HG02759 (cell line): ENCODE data around the gene NBPF11.
"Not testable (repeated sequence)": the region's sequence is repeated elsewhere in the genome, so short reads cannot be mapped to it uniquely, and the experiment has no call there.

Source experiments
- ATAC-seq: cut with Tn5 transposase; IDR thresholded peaks from one replicate; pipeline ENCODE4 v1.9.1; 2021; ENCODE audit warnings: mild to moderate bottlenecking, moderate library complexity; ENCODE audit not compliant: unreplicated experiment

Gene NBPF11

DNA sequence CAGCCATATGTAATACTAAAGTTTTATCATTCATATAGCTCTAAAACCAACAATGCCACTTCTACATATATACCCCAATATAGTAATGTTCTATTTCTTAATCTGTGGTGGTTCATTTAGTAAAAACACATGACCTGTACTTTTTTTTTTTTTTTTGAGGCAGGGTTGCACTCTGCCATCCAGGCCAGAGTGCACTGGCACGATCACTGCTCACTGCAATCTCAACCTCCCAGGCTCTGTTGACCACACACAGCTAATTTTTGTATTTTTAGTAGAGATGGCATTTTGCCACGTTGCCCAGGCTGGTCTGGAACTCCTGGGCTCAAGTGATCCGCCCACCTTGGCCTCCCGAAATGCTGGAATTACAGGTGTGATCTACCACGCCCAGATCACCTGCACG, 2.1 kb downstream of the NBPF11 start:
- not testable (repeated sequence) for ATAC-seq

DNA sequence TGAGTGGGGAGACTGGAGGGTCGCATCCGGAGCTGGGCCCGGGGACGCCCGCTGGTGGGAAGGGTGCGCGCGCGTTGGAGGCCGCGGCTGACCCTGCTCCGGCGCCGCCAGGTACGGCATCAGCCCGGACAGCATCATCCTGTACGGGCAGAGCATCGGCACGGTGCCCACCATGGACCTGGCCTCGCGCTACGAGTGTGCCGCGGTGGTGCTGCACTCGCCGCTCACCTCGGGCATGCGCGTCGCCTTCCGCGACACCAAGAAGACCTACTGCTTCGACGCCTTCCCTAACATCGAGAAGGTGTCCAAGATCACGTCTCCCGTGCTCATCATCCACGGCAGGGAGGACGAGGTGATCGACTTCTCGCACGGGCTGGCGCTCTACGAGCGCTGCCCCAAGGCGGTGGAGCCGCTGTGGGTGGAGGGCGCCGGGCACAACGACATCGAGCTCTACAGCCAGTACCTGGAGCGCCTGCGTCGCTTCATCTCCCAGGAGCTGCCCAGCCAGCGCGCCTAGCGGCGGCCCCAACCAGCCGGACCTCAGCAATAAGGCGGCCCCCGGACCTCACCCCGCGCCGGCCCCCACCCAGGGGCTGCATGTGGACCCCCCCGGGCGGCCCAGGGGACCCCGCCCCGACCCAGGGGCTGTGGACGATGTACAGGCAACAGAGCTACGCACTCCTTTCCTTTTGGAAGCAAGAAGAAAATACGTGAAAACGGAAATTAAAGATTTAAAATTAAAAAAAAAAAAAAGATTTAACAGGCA, 2.8 kb downstream of the NBPF11 start:
- ATAC-seq, result not testable (repeated sequence)

DNA sequence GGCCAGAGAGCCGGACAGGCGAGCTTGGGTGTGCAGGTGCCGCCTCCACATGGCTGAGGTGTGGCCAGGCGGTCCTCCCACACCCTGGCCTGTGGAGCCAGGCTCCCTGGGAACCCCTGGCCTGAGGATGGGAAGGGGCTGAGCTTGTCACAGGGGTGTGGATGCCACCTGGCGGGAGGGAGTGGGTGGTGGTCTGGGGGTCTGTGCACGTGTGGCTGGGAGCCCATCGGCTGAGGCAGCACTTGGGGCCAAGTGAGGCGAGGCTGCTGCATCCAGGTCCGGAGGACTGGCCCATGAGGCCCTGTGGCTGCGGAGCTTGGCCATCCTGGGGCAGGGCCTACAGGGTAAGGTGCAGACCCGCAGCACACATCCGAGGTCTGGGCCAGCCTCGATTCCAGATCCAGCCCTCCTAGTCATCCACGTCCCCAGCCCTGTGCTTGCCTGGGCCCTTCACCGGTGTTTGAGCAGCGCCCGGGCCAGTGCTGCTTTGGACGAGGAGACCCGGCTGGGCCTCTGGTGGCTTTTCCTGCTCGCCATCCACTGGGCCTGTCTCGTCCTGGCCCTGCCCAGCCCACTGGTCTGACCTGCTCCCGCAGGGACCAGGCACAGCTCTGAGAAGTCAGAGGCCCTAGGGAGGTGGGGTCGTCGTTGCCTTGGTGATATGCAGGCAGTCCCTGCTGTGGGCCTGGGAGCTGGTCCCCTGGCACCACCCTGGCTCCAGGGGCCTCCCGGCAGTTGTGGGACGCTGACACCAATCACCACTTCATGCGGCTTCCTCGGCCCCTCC, 4.8 kb downstream of the NBPF11 start:
- ATAC-seq, result not testable (repeated sequence)

DNA sequence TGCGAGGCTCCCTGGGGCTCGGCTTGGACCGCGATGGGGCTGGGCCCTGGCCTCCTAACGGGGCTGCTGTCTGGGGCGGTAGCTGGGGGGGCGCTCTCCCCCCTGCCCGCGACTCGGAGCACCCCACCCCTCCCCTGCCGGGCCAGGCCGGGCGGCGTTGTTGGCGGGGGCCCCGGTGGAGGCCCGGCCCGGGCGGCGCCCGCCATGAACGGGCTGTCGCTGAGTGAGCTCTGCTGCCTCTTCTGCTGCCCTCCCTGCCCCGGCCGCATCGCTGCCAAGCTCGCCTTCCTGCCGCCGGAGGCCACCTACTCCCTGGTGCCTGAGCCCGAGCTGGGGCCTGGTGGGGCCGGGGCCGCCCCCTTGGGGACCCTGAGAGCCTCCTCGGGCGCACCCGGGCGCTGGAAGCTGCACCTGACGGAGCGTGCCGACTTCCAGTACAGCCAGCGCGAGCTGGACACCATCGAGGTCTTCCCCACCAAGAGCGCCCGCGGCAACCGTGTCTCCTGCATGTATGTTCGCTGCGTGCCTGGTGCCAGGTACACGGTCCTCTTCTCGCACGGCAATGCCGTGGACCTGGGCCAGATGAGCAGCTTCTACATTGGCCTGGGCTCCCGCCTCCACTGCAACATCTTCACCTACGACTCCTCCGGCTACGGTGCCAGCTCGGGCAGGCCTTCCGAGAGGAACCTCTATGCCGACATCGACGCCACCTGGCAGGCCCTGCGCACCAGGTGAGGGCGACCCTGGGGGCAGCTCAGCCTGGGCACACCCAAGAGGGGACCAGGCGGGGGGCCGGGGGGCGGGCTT, 5.7 kb downstream of the NBPF11 start:
- not testable (repeated sequence) for ATAC-seq

DNA sequence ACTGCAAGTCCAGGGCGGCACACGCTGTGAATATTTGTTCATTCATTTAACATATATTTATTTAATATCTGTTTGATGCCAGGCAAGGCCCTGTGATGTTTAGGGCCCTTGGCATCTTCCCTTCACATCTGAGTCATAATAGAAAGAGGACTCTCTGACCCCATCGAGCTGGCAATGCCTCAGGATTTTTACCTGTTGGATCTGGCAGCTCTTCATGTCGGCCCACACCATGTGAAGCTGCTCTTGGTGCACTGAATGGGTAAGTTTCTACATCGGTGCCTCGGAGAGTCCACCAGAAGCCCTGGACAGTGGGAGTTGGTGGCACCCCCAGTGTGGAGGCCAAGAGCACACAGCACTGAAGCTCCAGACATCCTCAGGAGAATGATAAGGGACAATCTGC, 8.9 kb downstream of the NBPF11 start:
- ATAC-seq, result not testable (repeated sequence)

DNA sequence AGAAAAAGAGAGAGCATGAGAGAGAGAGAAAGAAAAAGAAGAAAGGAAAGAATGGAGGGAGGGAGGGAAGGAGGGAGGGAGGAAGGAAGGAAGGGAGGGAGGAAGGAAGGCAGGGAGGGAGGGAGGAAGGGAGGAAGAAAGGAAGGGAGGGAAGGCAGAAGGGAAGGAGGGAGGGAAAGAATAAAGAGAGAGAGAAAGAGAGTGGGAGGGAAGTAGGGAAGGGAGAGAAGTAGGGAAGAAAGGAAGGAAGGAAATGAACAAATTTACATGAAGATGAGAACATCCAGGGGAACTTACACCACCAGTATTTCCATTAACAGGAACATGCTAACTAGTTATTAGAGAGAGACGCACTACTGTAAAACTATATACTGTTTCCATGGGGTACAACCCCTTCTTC, 10.1 kb downstream of the NBPF11 start:
- not testable (repeated sequence) for ATAC-seq

DNA sequence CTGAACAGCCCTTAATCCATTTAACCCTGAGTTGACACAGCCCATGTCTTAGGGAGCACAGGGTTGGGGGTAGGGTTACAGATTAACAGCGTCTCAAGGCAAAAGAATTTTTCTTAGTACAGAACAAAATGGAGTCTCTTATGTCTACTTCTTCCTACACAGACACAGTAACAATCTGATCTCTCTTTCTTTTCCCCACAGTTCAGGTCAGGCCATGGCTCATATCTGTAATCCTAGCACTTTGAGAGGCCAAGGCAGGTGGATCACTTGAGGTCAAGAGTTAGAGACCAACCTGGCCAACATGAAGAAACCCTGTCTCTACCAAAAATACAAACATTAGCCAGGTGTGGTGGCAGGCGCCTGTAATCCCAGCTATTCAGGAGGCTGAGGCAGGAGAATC, 13.5 kb downstream of the NBPF11 start:
- ATAC-seq, result not testable (repeated sequence)

DNA sequence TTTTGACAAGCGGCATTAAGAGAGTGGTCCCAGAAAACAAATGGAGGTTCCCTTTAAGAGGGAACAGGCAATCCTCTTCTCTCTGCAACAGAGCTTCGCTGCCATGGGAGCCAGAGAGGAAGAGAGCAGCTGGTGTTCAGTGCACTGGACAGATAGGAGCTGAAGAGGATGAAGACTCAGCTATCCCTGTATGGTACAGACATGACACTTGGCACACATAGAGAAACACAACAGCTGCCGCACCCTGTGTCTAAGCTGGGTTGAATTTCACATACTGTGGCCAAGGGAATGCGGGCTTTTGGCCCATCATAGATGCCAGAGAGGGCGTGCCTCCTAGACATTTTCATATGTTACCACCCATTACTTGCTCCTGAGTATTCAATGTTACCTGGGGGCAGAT, 29.7 kb downstream of the NBPF11 start:
- not testable (repeated sequence) for ATAC-seq

DNA sequence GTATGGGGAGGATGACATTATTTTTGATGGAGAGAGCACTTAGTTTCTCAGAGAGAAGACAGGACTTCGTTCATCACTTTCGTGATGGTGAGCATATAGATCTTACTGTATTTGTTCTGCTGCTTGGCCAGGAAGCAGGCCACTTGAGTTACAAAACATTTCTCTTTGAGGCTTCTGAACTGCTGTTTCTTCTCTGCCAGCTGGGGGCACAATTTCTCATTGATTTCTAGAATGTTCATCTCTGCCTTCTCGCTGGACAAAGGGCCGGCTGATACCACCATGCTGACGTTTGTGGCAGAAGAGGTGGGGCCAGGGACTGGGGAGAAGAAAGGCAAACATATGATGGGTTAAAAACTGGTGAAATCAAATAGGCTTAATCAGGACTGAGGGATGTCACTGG, 31.7 kb downstream of the NBPF11 start:
- ATAC-seq, result not testable (repeated sequence)

DNA sequence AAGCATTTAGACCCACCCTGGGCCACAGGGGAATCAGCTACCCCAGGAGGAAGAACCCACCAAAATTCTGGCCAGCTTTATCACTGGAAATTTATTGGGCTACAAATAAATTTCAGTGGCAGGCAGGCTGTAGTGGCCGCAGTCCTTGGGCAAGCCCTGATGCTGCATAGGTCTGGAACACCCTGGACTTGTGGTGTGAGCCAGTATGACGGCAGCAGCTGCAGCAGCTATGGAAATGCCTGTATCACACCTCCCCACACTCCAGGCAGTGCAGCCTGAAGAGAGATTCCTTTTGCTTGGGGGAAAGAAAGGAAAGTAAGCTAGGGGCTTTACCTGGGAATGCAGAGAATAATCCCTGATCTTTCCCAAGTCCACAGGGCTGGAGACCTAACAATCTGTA, 56.3 kb downstream of the NBPF11 start:
- not testable (repeated sequence) for ATAC-seq

DNA sequence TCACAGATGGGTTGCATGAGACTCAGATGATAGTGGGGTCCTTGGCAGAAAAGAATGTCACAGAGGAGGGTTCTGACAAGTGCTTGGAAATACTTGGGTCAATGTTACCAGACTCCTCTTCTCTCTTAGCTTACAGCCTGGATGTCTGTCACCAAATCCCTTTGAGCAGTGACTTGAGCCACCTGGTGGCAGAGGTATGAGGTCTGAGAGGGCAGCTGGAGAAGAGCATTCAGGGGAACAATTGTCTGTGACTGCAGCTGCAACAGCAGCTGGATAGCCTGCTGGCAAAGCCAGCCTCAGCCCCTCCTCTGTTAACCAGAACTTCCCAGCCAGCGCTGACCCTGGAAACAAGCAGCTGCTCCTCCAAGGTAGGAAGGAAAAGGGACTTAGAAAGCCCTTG, 65.9 kb downstream of the NBPF11 start:
- not testable (repeated sequence) for ATAC-seq

DNA sequence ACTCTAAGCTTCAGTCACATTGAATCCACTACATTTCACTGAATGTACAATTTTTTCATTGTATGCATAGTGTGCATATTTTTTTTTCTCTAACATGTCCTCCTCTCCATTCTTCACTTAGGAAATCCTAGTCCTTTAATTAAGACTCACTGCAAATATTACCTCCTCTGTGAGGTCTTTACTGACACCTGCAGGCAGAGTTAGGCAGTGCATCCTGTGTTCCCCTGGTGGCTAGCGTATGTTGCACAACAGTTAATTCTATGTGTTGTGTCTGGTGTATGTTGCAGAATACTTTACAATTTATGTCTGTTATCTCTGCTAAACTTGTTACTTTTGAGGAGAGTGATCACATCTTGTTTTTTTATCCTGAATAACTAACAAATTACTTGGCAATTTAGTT, 70.9 kb downstream of the NBPF11 start:
- not testable (repeated sequence) for ATAC-seq

DNA sequence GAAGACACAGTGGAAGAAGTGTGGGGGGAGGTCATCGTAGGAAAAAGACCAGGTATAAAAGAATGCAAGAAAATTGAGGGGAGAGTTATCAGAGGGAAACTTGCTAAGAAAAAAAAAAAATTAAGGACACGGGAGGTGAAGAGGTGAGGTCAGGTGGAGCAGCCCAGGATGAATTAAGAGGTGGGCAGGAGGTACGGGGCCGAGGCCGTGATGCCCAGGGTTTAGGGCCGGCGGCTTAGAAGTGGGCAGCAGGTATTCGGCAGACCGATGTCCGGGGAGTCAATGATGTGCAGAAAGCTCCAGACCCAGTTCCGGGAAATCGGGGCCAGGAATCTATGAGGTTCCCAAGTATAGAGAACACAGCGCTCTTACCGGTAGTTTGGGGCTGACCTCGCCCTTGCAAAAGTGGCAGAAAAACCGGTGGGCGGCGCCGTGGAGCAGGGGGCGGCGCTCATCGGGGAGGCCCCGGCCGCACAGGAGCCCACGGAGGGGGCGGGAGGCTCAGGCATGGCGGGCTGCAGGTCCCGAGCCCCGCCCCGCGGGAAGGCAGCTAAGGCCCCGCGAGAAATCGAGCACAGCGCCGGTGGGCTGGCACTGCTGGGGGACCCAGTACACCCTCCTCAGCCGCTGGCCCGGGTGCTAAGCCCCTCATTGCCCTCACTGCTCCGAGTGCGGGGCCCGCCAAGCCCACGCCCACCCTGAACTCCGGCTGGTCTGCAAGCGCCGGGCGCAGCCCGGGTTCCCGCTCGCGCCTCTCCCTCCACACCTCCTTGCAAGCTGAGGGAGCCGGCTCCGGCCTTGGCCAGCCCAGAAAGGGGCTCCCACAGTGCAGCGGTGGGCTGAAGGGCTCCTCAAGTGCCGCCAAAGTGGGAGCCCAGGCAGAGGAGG, 73.2 kb downstream of the NBPF11 start:
- not testable (repeated sequence) for ATAC-seq

DNA sequence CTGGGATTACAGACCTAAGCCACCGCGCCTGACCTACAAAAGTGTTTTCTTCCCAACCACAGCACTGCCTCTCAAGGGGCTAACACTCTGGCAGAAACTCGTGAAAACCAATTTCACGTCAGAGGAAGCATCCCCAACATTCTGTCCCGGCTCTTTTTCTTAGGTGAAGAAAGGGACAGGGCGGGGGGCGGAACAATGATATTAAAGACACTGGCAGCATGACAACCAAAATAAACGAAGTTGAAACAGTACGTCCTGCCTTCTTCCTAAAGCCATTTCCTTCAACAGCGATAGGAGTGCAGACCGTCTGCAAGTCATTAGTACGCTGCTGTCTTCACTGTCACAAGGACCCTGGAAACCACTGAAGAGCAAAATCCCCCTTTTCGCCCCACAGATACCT, 74.0 kb downstream of the NBPF11 start:
- not testable (repeated sequence) for ATAC-seq

DNA sequence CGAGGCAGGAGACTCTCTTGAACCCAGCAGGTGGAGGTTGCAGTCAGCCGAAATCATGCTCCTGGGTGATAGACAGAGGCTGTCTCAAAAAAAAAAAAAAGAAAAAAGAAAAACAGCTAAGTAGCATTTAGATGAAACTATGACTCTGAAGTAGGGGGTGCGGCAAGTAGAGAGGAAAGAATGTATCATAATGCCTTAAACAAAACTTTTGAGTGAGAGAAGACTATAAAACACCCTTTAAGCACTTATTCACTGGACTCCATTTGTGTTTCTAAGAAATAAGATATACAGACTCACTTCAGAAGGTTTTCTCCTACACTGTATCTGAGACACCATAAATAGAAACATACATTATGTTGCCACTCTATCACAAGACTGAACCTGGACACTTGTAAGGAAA, 74.6 kb downstream of the NBPF11 start:
- ATAC-seq, result not testable (repeated sequence)

DNA sequence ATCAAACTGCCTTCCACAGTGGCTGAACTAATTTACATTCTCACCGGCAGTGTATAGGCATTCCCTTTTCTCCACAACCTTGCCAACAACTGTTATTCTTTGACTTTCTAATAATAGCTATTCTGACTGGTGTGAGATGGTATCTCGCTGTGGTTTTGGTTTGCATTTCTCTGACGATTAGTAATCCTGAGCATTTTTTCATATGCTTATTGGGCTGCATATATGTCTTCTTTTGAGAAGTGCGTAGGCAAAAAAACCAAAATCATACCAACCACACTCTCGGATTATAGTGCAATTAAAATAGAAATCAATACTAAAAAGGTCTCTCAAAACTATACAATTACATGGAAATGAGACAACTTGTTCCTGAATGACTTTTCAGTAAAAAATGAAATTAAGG, 78.7 kb downstream of the NBPF11 start:
- not testable (repeated sequence) for ATAC-seq

DNA sequence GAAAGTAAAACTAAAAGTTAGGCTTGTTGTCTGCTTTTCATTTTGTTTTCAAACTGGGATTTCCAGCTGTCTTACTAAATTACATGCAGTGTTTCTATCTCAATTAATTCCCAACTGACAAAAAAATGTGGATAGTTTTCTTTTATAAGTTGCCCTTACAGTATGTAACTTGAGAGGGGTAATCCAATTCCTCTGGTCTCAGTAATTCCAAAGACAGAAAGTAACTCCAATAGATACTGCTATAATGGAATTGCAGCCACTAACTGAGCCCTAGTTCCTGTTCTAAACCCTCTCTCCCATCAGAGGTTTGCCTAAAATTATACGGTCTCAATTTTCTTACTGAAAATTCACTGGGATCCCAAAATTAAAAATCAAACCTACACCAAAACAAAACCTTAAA, 83.5 kb downstream of the NBPF11 start:
- ATAC-seq, result not testable (repeated sequence)

DNA sequence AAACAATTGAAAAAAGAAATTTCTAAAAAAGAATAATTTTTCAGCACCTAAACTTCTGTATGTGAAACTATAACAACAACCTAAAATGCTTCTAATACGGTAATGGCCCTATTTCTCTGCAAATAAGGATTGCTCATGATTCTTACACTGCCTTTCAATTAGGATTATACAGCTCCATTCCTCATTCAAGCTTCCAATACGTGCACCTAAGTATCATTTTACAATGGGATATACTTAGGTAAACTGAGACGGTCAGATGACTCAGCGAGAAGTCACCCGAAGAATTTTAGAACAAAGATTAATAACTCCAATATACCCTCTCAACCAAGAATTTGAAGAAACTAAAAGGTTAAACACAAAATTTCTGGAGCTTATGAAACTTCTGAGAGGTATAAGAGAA, 83.9 kb downstream of the NBPF11 start:
- ATAC-seq, result not testable (repeated sequence)

DNA sequence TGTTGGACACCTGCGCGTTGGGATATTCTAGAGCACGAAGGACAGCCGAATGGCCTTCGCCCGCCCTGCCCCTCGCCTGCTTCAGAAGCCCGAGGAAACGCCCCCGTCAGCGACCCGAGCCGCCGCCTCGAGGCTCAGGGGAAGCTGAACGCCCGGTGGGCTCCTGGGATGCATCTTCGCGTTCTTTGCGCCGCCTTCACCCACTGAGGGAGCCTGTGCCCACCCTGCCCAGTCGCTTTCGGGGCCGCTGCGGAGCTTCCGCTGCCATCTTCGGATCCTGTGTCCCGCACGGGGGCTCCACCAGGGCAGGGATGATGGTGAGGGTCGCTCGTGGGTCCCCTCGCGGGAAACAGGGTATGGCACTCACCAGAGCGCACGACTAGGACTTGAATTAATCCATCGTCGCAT, 91.8 kb downstream of the NBPF11 start:
- ATAC-seq, result not testable (repeated sequence)

DNA sequence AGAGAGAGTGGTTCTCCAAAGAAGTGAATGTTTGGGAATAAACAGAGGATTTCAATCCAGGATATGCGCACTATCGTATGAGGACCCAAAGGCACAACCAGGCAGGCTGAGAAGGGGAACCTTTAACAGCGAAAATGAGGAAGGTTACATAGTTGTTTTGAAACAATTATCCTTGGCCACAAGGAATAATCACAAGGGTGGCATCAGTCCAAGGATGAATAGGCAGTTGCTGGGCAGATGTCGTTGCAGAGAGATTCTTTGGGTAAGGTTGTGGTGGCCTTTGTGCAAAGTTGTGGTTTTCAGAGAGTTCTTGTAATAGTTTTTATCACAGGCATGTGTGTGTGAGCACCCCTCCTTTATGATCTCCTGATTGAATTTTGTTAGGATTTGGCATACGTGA, 94.7 kb downstream of the NBPF11 start:
- not testable (repeated sequence) for ATAC-seq
